Cardiac fibroblast (primary cell): ENCODE data around the gene STMN3.
A peak's percentile ranks its signal among the peaks of the same experiment; 100 is the strongest.
"Not testable (repeated sequence)": the region's sequence is repeated elsewhere in the genome, so short reads cannot be mapped to it uniquely, and the experiment has no call there.

Experiments
- DNase-seq, 2 donors: peaks; one replicate each; pipeline versions ENCODE4 v3.0.0 to v3.0.0-alpha.2; 2010; ENCODE audit warnings: low read depth in 2 of 2
- H3K4me3 ChIP-seq, 2 donors: replicated peaks in 1 of 2; 1 replicate in 1 of 2; 2 replicates in 1 of 2; pipeline ENCODE4 v1.5.1; 2011; ENCODE audit warnings: low read depth in 2 of 2, low read length in 2 of 2, mild to moderate bottlenecking in 2 of 2, moderate library complexity in 1 of 2
- CTCF ChIP-seq: IDR thresholded peaks from one replicate; pipeline ENCODE4 v1.5.1; 2011; ENCODE audit warnings: low read depth, mild to moderate bottlenecking, low read length, inconsistent platforms

Gene STMN3

GRCh38 chr20:63673951-63674350, 20.7 kb upstream of the STMN3 start:
- TF ChIP-seq CTCF: no peak

GRCh38 chr20:63672666-63673065, 19.4 kb upstream of the STMN3 start:
- TF ChIP-seq CTCF: no peak
- no peak overlapping the region for H3K4me3 ChIP-seq
- DNase-seq: no peak

More at GRCh38 chr20:63673951-63674350, 20.7 kb upstream of the STMN3 start:
- no peak for DNase-seq
- H3K4me3 ChIP-seq: no peak overlapping the region

DNA sequence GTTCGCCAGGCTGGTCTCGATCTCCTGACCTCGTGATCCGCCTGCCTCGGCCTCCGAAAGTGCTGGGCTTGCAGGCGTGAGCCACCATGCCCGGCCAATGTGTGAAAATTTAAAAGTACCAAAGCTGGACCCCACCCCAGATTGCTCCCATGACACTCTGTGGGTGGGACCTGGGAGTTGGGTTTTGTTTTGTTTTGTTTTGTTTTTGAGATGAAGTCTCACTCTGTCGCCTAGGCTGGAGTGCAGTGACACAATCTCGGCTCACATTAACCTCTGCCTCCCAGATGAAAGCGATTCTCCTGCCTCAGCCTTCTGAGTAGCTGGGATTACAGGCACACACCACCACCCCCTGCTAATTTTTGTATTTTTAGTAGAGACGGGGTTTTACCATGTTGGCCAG, 18.5 kb upstream of the STMN3 start:
- not testable (repeated sequence) for DNase-seq, H3K4me3 ChIP-seq

- no peak for TF ChIP-seq CTCF
- no peak overlapping the region for H3K4me3 ChIP-seq
- no peak for DNase-seq
These were observed 15.1 kb upstream of the STMN3 start for GRCh38 chr20:63668351-63668750.

- DNase-seq: no peak
- H3K4me3 ChIP-seq: no peak overlapping the region
- no peak for TF ChIP-seq CTCF
These were observed 14.6 kb upstream of the STMN3 start for GRCh38 chr20:63667858-63668257.

- H3K4me3 ChIP-seq: no peak overlapping the region
- no peak for DNase-seq
- no peak for TF ChIP-seq CTCF
These were observed 12.5 kb upstream of the STMN3 start for GRCh38 chr20:63665708-63666107.

GRCh38 chr20:63664861-63665594, 11.8 kb upstream of the STMN3 start:
- no peak for TF ChIP-seq CTCF
- peak in 1 of 2 donors; percentile 42 for DNase-seq
- no peak overlapping the region for H3K4me3 ChIP-seq
